ENCODE results near the gene PIK3CB. TPM values are rescaled to one million over a fixed set of nuclear protein-coding genes. Genes with fewer than 3 reads are reported as not detected.
"Not testable (repeated sequence)": the region's sequence is repeated elsewhere in the genome, so short reads cannot be mapped to it uniquely, and the experiment has no call there.

The PIK3CB gene
- total and polyA plus RNA-seq, 2 donors = 11.7 to 20.2 TPM

DNA sequence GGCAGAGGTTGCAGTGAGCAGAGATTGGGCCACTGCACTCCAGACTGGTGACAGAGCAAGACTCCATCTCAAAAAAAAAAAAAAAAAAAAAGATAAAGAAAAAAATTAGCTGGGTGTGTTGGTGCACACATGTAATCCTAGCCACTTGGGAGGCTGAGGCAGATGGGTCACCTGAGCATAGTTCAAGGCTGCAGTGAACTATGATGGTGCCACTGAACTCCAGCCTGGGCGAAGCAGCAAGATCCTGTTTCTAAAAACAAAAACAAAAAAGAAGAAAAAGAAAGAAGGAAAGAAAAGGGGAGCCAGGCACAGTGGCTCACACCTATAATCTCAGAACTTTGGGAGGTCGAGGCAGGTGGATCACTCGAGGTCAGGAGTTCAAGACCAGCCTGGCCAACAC lies 32.9 kb downstream of the PIK3CB start:
- H3K4me3 ChIP-seq (ENCODE audit: low read length in 2 of 2) = no peak overlapping the region
- WGBS = 99% methylated on average over 3 of the region's 3 CpGs
- no peaks in the 10 kb centered on the region for H3K27me3 ChIP-seq (ENCODE audit: control insufficient read depth in 2 of 2, insufficient read depth in 1 of 2, low read length in 1 of 2)
- no peak for DNase-seq (ENCODE audit: low read depth in 6 of 9, low spot score in 9 of 9)
- no peaks in the 10 kb centered on the region for H3K9me3 ChIP-seq (ENCODE audit: control insufficient read depth in 2 of 2, insufficient read depth in 1 of 2, low read length in 1 of 2)
- H3K27ac ChIP-seq (ENCODE audit: low read depth in 1 of 2, low read length in 1 of 2) = no peak overlapping the region
- H3K36me3 ChIP-seq (ENCODE audit: control insufficient read depth in 2 of 2, insufficient read depth in 2 of 2, low read length in 1 of 2) = peaks cover 0 to 2% of the 10 kb centered on the region in 2 donors
- H3K4me1 ChIP-seq (ENCODE audit: control insufficient read depth in 2 of 2, insufficient read depth in 2 of 2, low read length in 2 of 2) = peaks cover 0 to 2% of the 10 kb centered on the region in 2 donors

DNA sequence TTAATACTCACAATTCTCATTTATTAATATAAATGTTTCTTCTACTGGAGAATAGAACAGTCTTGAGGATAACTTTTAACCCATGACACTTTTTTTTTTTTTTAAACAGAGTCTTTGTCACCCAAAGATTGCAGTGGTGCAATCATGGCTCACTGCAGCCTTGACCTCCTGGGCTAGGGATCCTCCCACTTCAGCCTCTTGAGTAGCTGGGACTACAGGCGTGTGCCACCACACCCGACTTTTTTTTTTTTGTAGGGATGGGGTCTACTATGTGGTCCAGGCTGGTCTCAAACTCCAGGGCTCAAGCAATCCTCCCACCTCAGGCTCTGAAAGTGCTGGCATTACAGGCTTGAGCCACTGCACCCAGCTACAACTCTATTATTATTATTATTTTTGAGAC lies 34.5 kb downstream of the PIK3CB start:
- peaks cover 0 to 2% of the 10 kb centered on the region in 2 donors for H3K4me1 ChIP-seq (ENCODE audit: control insufficient read depth in 2 of 2, insufficient read depth in 2 of 2, low read length in 2 of 2)
- H3K36me3 ChIP-seq (ENCODE audit: control insufficient read depth in 2 of 2, insufficient read depth in 2 of 2, low read length in 1 of 2) = peaks cover 0 to 2% of the 10 kb centered on the region in 2 donors
- no peak for DNase-seq (ENCODE audit: low read depth in 6 of 9, low spot score in 9 of 9)
- no peaks in the 10 kb centered on the region for H3K27me3 ChIP-seq (ENCODE audit: control insufficient read depth in 2 of 2, insufficient read depth in 1 of 2, low read length in 1 of 2)
- H3K4me3 ChIP-seq (ENCODE audit: low read length in 2 of 2) = no peak overlapping the region
- no peak overlapping the region for H3K27ac ChIP-seq (ENCODE audit: low read depth in 1 of 2, low read length in 1 of 2)
- no peaks in the 10 kb centered on the region for H3K9me3 ChIP-seq (ENCODE audit: control insufficient read depth in 2 of 2, insufficient read depth in 1 of 2, low read length in 1 of 2)
- 98% methylated on average over 2 of the region's 2 CpGs for WGBS

DNA sequence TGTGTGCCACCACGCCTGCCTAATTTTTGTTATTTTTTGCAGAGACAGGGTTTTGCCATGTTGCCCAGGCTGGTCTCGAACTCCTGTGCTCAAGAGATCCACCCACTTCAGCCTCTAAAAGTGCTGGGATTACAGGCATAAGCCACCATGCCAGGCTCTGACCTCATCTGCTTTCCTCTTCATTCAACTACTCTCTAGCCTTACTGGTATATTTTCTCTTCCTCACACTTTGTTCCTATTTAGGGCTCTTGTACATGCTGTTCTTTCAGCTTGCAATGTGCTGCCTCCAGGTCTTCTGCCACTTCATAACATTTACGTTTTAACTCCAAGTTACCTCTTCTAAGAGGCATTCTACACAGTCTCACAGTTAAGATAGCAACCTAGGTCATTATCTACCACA lies 34.9 kb downstream of the PIK3CB start:
- DNase-seq (ENCODE audit: low read depth in 6 of 9, low spot score in 9 of 9) = no peak
- Histone ChIP-seq H3K27me3 (ENCODE audit: control insufficient read depth in 2 of 2, insufficient read depth in 1 of 2, low read length in 1 of 2) (no peaks in the 10 kb centered on the region), H3K4me1 (ENCODE audit: control insufficient read depth in 2 of 2, insufficient read depth in 2 of 2, low read length in 2 of 2) (peaks cover 0 to 2% of the 10 kb centered on the region in 2 donors), H3K9me3 (ENCODE audit: control insufficient read depth in 2 of 2, insufficient read depth in 1 of 2, low read length in 1 of 2) (no peaks in the 10 kb centered on the region), H3K27ac (ENCODE audit: low read depth in 1 of 2, low read length in 1 of 2) (no peak overlapping the region), H3K4me3 (ENCODE audit: low read length in 2 of 2) (no peak overlapping the region), H3K36me3 (ENCODE audit: control insufficient read depth in 2 of 2, insufficient read depth in 2 of 2, low read length in 1 of 2) (peaks cover 0 to 2% of the 10 kb centered on the region in 2 donors)
- WGBS = 96% methylated on average over 3 of the region's 3 CpGs

DNA sequence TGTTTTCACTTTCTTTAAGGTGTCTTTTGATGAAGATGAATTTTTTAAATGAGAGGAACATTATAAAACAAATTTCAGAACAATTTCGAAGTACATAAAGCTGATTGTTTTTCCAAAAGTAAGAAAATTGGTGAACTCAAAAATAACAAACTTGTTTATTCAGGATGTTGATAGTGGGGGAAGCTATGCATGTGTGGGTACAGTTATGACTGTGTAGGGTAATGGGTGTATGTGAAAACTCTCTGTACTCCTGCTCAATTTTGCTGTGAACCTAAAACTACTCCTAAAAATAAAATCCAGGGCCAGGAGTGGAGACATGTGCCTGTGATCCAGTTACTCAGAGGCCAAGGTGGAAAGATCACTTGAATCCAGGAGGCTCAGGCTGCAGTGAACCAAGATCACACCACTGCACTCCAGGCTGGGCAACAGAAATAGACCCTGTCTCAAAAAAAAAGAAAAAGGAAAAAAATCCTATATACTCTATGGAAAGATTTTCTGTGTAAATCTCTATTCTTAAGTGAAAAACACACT lies 37.2 kb downstream of the PIK3CB start:
- Histone ChIP-seq H3K27ac (ENCODE audit: low read depth in 1 of 2, low read length in 1 of 2) (peak overlapping the region in 1 of 2 donors; percentile 15), H3K27me3 (ENCODE audit: control insufficient read depth in 2 of 2, insufficient read depth in 1 of 2, low read length in 1 of 2) (no peaks in the 10 kb centered on the region), H3K9me3 (ENCODE audit: control insufficient read depth in 2 of 2, insufficient read depth in 1 of 2, low read length in 1 of 2) (no peaks in the 10 kb centered on the region), H3K36me3 (ENCODE audit: control insufficient read depth in 2 of 2, insufficient read depth in 2 of 2, low read length in 1 of 2) (peaks cover 12 to 16% of the 10 kb centered on the region in 2 donors), H3K4me1 (ENCODE audit: control insufficient read depth in 2 of 2, insufficient read depth in 2 of 2, low read length in 2 of 2) (peaks cover 0 to 2% of the 10 kb centered on the region in 2 donors), H3K4me3 (ENCODE audit: low read length in 2 of 2) (no peak overlapping the region)
- whole genome bisulfite sequencing = 96% methylated on average over 1 of the region's 1 CpG
- no peak for DNase-seq (ENCODE audit: low read depth in 6 of 9, low spot score in 9 of 9)

DNA sequence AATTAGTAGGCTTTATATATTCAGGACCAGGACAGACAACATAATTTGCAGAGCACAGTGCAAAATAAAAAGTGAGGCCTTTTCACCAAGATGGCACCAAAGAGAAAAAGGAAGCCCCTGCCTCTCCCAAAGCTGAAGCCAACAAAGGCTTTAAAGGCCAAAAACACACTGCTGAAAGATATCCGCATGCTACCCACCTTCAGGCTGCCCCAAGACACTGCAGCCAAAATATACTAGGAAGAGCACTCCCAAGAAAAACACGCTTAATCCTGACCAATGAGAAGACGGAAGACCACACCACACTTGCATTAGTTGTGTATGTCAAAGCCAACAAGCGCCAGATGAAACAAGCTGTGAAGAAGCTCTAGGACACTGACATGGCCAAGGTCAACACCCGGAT lies 38.0 kb downstream of the PIK3CB start:
- Histone ChIP-seq H3K27me3 (ENCODE audit: control insufficient read depth in 2 of 2, insufficient read depth in 1 of 2, low read length in 1 of 2) (no peaks in the 10 kb centered on the region), H3K36me3 (ENCODE audit: control insufficient read depth in 2 of 2, insufficient read depth in 2 of 2, low read length in 1 of 2) (peaks cover 12 to 20% of the 10 kb centered on the region in 2 donors), H3K9me3 (ENCODE audit: control insufficient read depth in 2 of 2, insufficient read depth in 1 of 2, low read length in 1 of 2) (no peaks in the 10 kb centered on the region), H3K4me1 (ENCODE audit: control insufficient read depth in 2 of 2, insufficient read depth in 2 of 2, low read length in 2 of 2) (peaks cover 0 to 2% of the 10 kb centered on the region in 2 donors), H3K27ac (ENCODE audit: low read depth in 1 of 2, low read length in 1 of 2) (no peak overlapping the region), H3K4me3 (ENCODE audit: low read length in 2 of 2) (no peak overlapping the region)
- WGBS = 96% methylated on average over 5 of the region's 5 CpGs
- DNase-seq (ENCODE audit: low read depth in 6 of 9, low spot score in 9 of 9) = no peak

DNA sequence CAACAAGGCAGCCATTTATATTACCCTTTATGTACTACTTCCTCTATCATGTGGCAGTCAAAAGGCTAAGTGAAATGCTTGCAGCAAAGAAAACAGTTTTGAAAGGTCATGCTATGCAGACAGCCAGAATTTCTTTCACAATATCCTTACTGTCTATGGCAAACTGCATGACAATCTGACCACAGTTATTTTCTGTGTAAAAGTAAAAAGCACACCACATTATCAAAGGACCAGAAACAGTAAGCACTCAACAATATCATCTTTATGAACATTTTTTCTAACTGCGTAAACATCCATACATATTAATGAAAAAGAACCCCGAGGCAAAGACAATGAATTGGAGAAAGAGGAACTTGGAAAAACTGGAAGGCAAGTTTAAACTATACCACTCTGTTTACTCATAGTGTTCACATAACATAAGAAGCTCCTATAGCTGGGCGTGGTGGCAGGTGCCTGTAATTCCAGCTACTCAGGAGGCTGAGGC lies 47.9 kb downstream of the PIK3CB start:
- no peaks in the 10 kb centered on the region for H3K27me3 ChIP-seq (ENCODE audit: control insufficient read depth in 2 of 2, insufficient read depth in 1 of 2, low read length in 1 of 2)
- H3K9me3 ChIP-seq (ENCODE audit: control insufficient read depth in 2 of 2, insufficient read depth in 1 of 2, low read length in 1 of 2) = no peaks in the 10 kb centered on the region
- WGBS = 71% methylated on average over 3 of the region's 3 CpGs
- H3K36me3 ChIP-seq (ENCODE audit: control insufficient read depth in 2 of 2, insufficient read depth in 2 of 2, low read length in 1 of 2) = no peaks in the 10 kb centered on the region
- no peaks in the 10 kb centered on the region for H3K4me1 ChIP-seq (ENCODE audit: control insufficient read depth in 2 of 2, insufficient read depth in 2 of 2, low read length in 2 of 2)
- peak in 1 of 9 donors; percentile 39 for DNase-seq (ENCODE audit: low read depth in 6 of 9, low spot score in 9 of 9)
- no peak overlapping the region for H3K4me3 ChIP-seq (ENCODE audit: low read length in 2 of 2)
- H3K27ac ChIP-seq (ENCODE audit: low read depth in 1 of 2, low read length in 1 of 2) = peak overlapping the region in 1 of 2 donors; percentile 31

DNA sequence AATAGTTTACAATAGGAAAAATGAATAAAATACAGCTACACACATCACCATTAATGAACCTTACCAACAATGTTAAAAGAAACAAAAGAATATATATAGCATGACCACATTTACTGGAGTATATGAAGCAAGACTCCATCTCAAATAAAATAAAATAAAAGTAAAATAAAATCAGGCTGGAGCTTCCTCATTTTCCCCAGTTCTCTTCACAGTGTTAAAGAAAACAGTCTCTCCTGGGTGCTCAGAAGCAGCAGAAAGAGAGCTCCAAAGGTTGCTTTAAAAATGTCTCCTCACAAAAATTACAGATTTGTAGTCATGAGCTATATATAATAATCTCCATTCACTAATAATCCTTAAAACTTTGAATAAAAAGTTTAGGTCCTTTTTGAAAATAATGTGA lies 48.8 kb downstream of the PIK3CB start:
- no peaks in the 10 kb centered on the region for H3K9me3 ChIP-seq (ENCODE audit: control insufficient read depth in 2 of 2, insufficient read depth in 1 of 2, low read length in 1 of 2)
- no peaks in the 10 kb centered on the region for H3K27me3 ChIP-seq (ENCODE audit: control insufficient read depth in 2 of 2, insufficient read depth in 1 of 2, low read length in 1 of 2)
- no peak overlapping the region for H3K4me3 ChIP-seq (ENCODE audit: low read length in 2 of 2)
- no peak overlapping the region for H3K27ac ChIP-seq (ENCODE audit: low read depth in 1 of 2, low read length in 1 of 2)
- H3K4me1 ChIP-seq (ENCODE audit: control insufficient read depth in 2 of 2, insufficient read depth in 2 of 2, low read length in 2 of 2) = peaks cover 0 to 8% of the 10 kb centered on the region in 2 donors
- no peaks in the 10 kb centered on the region for H3K36me3 ChIP-seq (ENCODE audit: control insufficient read depth in 2 of 2, insufficient read depth in 2 of 2, low read length in 1 of 2)
- DNase-seq (ENCODE audit: low read depth in 6 of 9, low spot score in 9 of 9) = no peak

DNA sequence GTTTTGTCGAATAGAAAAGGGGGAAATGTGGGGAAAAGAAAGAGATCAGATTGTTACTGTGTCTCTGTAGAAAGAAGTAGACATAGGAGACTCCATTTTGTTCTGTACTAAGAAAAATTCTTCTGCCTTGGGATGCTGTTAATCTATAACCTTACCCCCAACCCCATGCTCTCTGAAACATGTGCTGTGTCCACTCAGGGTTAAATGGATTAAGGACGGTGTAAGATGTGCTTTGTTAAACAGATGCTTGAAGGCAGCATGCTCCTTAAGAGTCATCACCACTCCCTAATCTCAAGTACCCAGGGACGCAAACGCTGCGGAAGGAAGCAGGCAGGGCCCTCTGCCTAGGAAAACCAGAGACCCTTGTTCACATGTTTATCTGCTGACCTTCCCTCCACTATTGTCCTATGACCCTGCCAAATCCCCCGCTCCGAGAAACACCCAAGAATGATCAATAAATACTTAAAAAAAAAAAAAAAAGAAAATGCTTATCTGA lies 49.3 kb downstream of the PIK3CB start:
- H3K4me1 ChIP-seq (ENCODE audit: control insufficient read depth in 2 of 2, insufficient read depth in 2 of 2, low read length in 2 of 2) = peaks cover 0 to 12% of the 10 kb centered on the region in 2 donors
- H3K27me3 ChIP-seq (ENCODE audit: control insufficient read depth in 2 of 2, insufficient read depth in 1 of 2, low read length in 1 of 2); H3K36me3 ChIP-seq (ENCODE audit: control insufficient read depth in 2 of 2, insufficient read depth in 2 of 2, low read length in 1 of 2); H3K4me3 ChIP-seq (ENCODE audit: low read length in 2 of 2); DNase-seq (ENCODE audit: low read depth in 6 of 9, low spot score in 9 of 9); H3K9me3 ChIP-seq (ENCODE audit: control insufficient read depth in 2 of 2, insufficient read depth in 1 of 2, low read length in 1 of 2); H3K27ac ChIP-seq (ENCODE audit: low read depth in 1 of 2, low read length in 1 of 2): not testable (repeated sequence)
- 93% methylated on average over 7 of the region's 7 CpGs for WGBS

DNA sequence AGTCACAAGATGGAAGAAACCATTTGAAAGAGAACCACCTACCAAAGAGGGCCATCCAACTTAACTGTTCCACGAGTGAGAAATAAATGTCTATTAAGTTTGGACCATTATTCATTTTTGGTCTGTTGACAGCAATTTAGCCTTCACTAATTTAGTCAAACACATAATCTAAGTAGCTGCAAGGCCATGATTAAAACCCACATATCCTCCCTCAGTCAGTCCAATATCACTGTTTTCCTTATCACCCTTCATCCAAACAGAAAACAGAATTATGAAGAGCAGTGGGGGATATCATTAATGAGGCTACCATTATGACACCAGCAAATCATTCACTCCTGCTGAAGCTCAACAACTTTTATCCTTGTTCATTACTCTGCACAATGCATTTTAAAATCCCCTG lies 52.0 kb downstream of the PIK3CB start:
- H3K9me3 ChIP-seq (ENCODE audit: control insufficient read depth in 2 of 2, insufficient read depth in 1 of 2, low read length in 1 of 2) = no peaks in the 10 kb centered on the region
- H3K27me3 ChIP-seq (ENCODE audit: control insufficient read depth in 2 of 2, insufficient read depth in 1 of 2, low read length in 1 of 2) = no peaks in the 10 kb centered on the region
- no peak overlapping the region for H3K27ac ChIP-seq (ENCODE audit: low read depth in 1 of 2, low read length in 1 of 2)
- peaks cover 0 to 12% of the 10 kb centered on the region in 2 donors for H3K4me1 ChIP-seq (ENCODE audit: control insufficient read depth in 2 of 2, insufficient read depth in 2 of 2, low read length in 2 of 2)
- H3K36me3 ChIP-seq (ENCODE audit: control insufficient read depth in 2 of 2, insufficient read depth in 2 of 2, low read length in 1 of 2) = peaks cover 0 to 5% of the 10 kb centered on the region in 2 donors
- H3K4me3 ChIP-seq (ENCODE audit: low read length in 2 of 2) = no peak overlapping the region
- 98% methylated on average over 1 of the region's 1 CpG for WGBS
- no peak for DNase-seq (ENCODE audit: low read depth in 6 of 9, low spot score in 9 of 9)

Data from thymus (tissue), 11 donors.